Ovary (tissue), 3 donors: Measurements from ENCODE around the gene PGM5.

Source experiments
- POLR2A ChIP-seq: fragments of 450-650 bp; IDR thresholded peaks from one replicate; pipeline ENCODE4 v1.6.1; 2017; ENCODE audit warnings: antibody characterized with exemption, mild to moderate bottlenecking, moderate library complexity
- TF ChIP-seq, protein P1 (sequence below), 3 donors: fragments of 450-650 bp in 2 of 3; fragments of 200-600 bp in 1 of 3; IDR thresholded peaks; one replicate each; pipeline versions ENCODE4 v1.5.1 to v1.8.0; 2016 to 2022; ENCODE audit warnings: antibody characterized with exemption in 3 of 3, mild to moderate bottlenecking in 1 of 3
- donor health status: DM: no; HTN: no; CAD: no.

DNA sequence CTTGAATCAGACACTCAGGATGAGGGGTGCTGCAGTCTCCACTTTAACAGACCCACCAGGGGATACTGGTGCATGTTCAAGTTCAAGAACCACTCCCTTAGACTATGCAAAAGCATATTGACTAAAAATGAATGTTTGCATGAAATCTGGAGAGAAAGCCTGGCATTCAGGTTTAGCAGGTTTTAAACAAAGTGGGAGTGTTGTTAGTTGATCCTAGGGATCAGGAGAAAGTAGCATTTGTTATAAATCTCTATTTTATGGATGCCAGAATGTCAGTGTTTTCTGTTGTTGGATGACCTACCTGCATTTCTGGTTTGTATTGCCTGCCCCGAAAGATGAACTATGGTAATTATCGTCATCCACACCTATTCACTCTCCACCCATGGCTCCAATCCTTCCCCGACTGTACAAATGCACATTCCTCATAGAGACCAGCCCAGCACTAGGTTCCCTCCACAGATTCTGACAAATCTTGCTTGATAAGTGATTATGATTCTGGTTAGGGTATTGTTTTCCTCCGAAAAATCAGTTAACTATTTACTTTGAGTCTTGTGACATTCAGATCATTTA lies 167.0 kb downstream of the PGM5 start:
- TF ChIP-seq, protein P1, sequence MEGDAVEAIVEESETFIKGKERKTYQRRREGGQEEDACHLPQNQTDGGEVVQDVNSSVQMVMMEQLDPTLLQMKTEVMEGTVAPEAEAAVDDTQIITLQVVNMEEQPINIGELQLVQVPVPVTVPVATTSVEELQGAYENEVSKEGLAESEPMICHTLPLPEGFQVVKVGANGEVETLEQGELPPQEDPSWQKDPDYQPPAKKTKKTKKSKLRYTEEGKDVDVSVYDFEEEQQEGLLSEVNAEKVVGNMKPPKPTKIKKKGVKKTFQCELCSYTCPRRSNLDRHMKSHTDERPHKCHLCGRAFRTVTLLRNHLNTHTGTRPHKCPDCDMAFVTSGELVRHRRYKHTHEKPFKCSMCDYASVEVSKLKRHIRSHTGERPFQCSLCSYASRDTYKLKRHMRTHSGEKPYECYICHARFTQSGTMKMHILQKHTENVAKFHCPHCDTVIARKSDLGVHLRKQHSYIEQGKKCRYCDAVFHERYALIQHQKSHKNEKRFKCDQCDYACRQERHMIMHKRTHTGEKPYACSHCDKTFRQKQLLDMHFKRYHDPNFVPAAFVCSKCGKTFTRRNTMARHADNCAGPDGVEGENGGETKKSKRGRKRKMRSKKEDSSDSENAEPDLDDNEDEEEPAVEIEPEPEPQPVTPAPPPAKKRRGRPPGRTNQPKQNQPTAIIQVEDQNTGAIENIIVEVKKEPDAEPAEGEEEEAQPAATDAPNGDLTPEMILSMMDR (IDR thresholded peaks at IDR 0.05): no peak
- no peak for TF ChIP-seq POLR2A
